Measurements from ENCODE around the gene ELF3.

Gene ELF3

GRCh38 chr1:201990427-201990826 lies 20.0 kb upstream of the ELF3 start:
- no peaks in the 10 kb centered on the region for H3K36me3 ChIP-seq (ENCODE audit: low read length)
- no peaks in the 10 kb centered on the region for H3K27me3 ChIP-seq (ENCODE audit: low read length)
- H3K9me2 ChIP-seq (replicated peaks; ENCODE audit: insufficient read depth, low read length): no peaks in the 10 kb centered on the region
- H3K79me2 ChIP-seq (ENCODE audit: insufficient read depth, low read length): no peaks in the 10 kb centered on the region
- no peak overlapping the region for H3K4me3 ChIP-seq (ENCODE audit: insufficient read depth, low read length, poor library complexity, severe bottlenecking)
- H3K27ac ChIP-seq (ENCODE audit: low read depth, low read length): no peak overlapping the region
- no peak overlapping the region for H3K4me2 ChIP-seq (ENCODE audit: low read depth, low read length, poor library complexity, severe bottlenecking)
- H3K9me3 ChIP-seq (ENCODE audit: insufficient read depth, low read length): no peaks in the 10 kb centered on the region
- no peaks in the 10 kb centered on the region for H3F3A ChIP-seq (ENCODE audit: insufficient read depth)
- H4K20me1 ChIP-seq (ENCODE audit: low read depth, low read length): no peaks in the 10 kb centered on the region
- H2AFZ ChIP-seq (ENCODE audit: low read depth, low read length, severe bottlenecking): no peak overlapping the region
- TF ChIP-seq CTCF (IDR thresholded peaks at IDR 0.05; ENCODE audit: insufficient read depth, low read length, poor library complexity, severe bottlenecking): no peak
- TF ChIP-seq EZH2phosphoT487 (conservative IDR thresholded peaks at IDR 0.05; ENCODE audit: low read length): no peak
- H3K9ac ChIP-seq (ENCODE audit: low read length): no peak overlapping the region

GRCh38 chr1:201999625-202000238 lies 10.7 kb upstream of the ELF3 start:
- Histone ChIP-seq H3K27ac (ENCODE audit: low read depth, low read length) (no peak overlapping the region), H3K4me3 (ENCODE audit: insufficient read depth, low read length, poor library complexity, severe bottlenecking) (no peak overlapping the region), H3K4me2 (ENCODE audit: low read depth, low read length, poor library complexity, severe bottlenecking) (no peak overlapping the region), H3K27me3 (ENCODE audit: low read length) (no peaks in the 10 kb centered on the region), H3K9me2 (replicated peaks; ENCODE audit: insufficient read depth, low read length) (no peaks in the 10 kb centered on the region), H3K79me2 (ENCODE audit: insufficient read depth, low read length) (no peaks in the 10 kb centered on the region), H3F3A (ENCODE audit: insufficient read depth) (no peaks in the 10 kb centered on the region), H3K9me3 (ENCODE audit: insufficient read depth, low read length) (no peaks in the 10 kb centered on the region), H2AFZ (ENCODE audit: low read depth, low read length, severe bottlenecking) (no peak overlapping the region), H3K9ac (ENCODE audit: low read length) (no peak overlapping the region), H3K36me3 (ENCODE audit: low read length) (no peaks in the 10 kb centered on the region), H4K20me1 (ENCODE audit: low read depth, low read length) (no peaks in the 10 kb centered on the region)
- TF ChIP-seq CTCF (IDR thresholded peaks at IDR 0.05; ENCODE audit: insufficient read depth, low read length, poor library complexity, severe bottlenecking) (peak; percentile 58), EZH2phosphoT487 (conservative IDR thresholded peaks at IDR 0.05; ENCODE audit: low read length) (no peak)

- H3K9me3 ChIP-seq (ENCODE audit: insufficient read depth, low read length): no peaks in the 10 kb centered on the region
- no peaks in the 10 kb centered on the region for H3K9me2 ChIP-seq (replicated peaks; ENCODE audit: insufficient read depth, low read length)
- TF ChIP-seq CTCF (IDR thresholded peaks at IDR 0.05; ENCODE audit: insufficient read depth, low read length, poor library complexity, severe bottlenecking) (no peak), EZH2phosphoT487 (conservative IDR thresholded peaks at IDR 0.05; ENCODE audit: low read length) (no peak)
- H3K27ac ChIP-seq (ENCODE audit: low read depth, low read length): no peak overlapping the region
- H3K27me3 ChIP-seq (ENCODE audit: low read length): no peaks in the 10 kb centered on the region
- no peak overlapping the region for H2AFZ ChIP-seq (ENCODE audit: low read depth, low read length, severe bottlenecking)
- no peak overlapping the region for H3K9ac ChIP-seq (ENCODE audit: low read length)
- no peaks in the 10 kb centered on the region for H3K36me3 ChIP-seq (ENCODE audit: low read length)
- no peaks in the 10 kb centered on the region for H3K79me2 ChIP-seq (ENCODE audit: insufficient read depth, low read length)
- H3F3A ChIP-seq (ENCODE audit: insufficient read depth): no peaks in the 10 kb centered on the region
- no peak overlapping the region for H3K4me2 ChIP-seq (ENCODE audit: low read depth, low read length, poor library complexity, severe bottlenecking)
- H4K20me1 ChIP-seq (ENCODE audit: low read depth, low read length): no peaks in the 10 kb centered on the region
- no peak overlapping the region for H3K4me3 ChIP-seq (ENCODE audit: insufficient read depth, low read length, poor library complexity, severe bottlenecking)
These were observed 7.9 kb upstream of the ELF3 start for GRCh38 chr1:202002507-202002906.
